HepG2 (cell line): ENCODE measurements around the gene KRT32. TPM values are rescaled to one million over a fixed set of nuclear protein-coding genes. Genes with fewer than 3 reads are reported as not detected.
A peak's percentile ranks its signal among the peaks of the same experiment; 100 is the strongest.

Experiments used
- AHR ChIP-seq: IDR thresholded peaks from 2 replicates; pipeline ENCODE4 v1.6.1; 2018; ENCODE audit warnings: missing genetic modification reagents, missing compliant biosample characterization
- CEBPZ ChIP-seq: IDR thresholded peaks from 2 replicates; pipeline ENCODE4 v1.6.1; 2012; ENCODE audit warnings: low read length, improper control_type of control experiment
- IRF1 ChIP-seq: sonication (generic); formaldehyde crosslinking; IDR thresholded peaks from 2 replicates; pipeline ENCODE4 v1.4.0; 2020; ENCODE audit warnings: low read depth, mild to moderate bottlenecking, missing genetic modification reagents
- KDM5B ChIP-seq: sonication (generic); formaldehyde crosslinking; IDR thresholded peaks from 2 replicates; pipeline ENCODE4 v1.4.0; 2020; ENCODE audit warnings: missing genetic modification reagents, mild to moderate bottlenecking, borderline replicate concordance
- KLF6 ChIP-seq: IDR thresholded peaks from 2 replicates; pipeline ENCODE4 v1.8.0; 2016; ENCODE audit warnings: missing biosample characterization, missing genetic modification reagents
- MIER2 ChIP-seq: IDR thresholded peaks from 2 replicates; pipeline ENCODE4 v1.6.1; 2016; ENCODE audit warnings: missing biosample characterization, missing genetic modification reagents
- MZF1 ChIP-seq: sonication (generic); formaldehyde crosslinking; IDR thresholded peaks from 2 replicates; pipeline ENCODE4 v1.8.1; 2023; ENCODE audit warnings: mild to moderate bottlenecking, missing genetic modification reagents, borderline replicate concordance
- NFE2L1 ChIP-seq: sonication (generic); formaldehyde crosslinking; IDR thresholded peaks from 2 replicates; pipeline ENCODE4 v1.4.0; 2020; ENCODE audit warnings: missing genetic modification reagents, mild to moderate bottlenecking, borderline replicate concordance
- RFX1 ChIP-seq: fragments of 450-650 bp; IDR thresholded peaks from 2 replicates; pipeline ENCODE4 v1.6.1; 2017
- RXRA ChIP-seq: sonication (generic); formaldehyde crosslinking; IDR thresholded peaks from 2 replicates; pipeline ENCODE4 v1.5.1; 2020; ENCODE audit warnings: missing genetic modification reagents
- SIX1 ChIP-seq: sonication (generic); formaldehyde crosslinking; IDR thresholded peaks from 2 replicates; pipeline ENCODE4 v1.4.0; 2020; ENCODE audit warnings: missing genetic modification reagents, borderline replicate concordance
- SKI ChIP-seq: fragments of 450-650 bp; IDR thresholded peaks from one replicate; pipeline ENCODE4 v1.6.1; 2018; ENCODE audit warnings: mild to moderate bottlenecking; ENCODE audit not compliant: partially characterized antibody
- SOX13 ChIP-seq, 3 experiments: fragments of 450-650 bp in 1 of 3; sonication (generic) in 1 of 3; formaldehyde crosslinking in 1 of 3; IDR thresholded peaks in 2 of 3; conservative IDR thresholded peaks in 1 of 3; 2 replicates each; pipeline versions ENCODE4 v1.5.0 to v1.6.1; 2016 to 2020; ENCODE audit warnings: antibody characterized with exemption in 1 of 3, mild to moderate bottlenecking in 1 of 3, missing compliant biosample characterization in 1 of 3, missing genetic modification reagents in 1 of 3, moderate library complexity in 1 of 3
- ZMYM2 ChIP-seq: sonication (generic); formaldehyde crosslinking; IDR thresholded peaks from 2 replicates; pipeline ENCODE4 v1.8.0; 2022; ENCODE audit warnings: mild to moderate bottlenecking, missing genetic modification reagents
- ZNF136 ChIP-seq: sonication (generic); formaldehyde crosslinking; IDR thresholded peaks from 2 replicates; pipeline ENCODE4 v1.8.1; 2022; ENCODE audit warnings: low read depth, mild to moderate bottlenecking, moderate library complexity, missing genetic modification reagents
- ZNF484 ChIP-seq: sonication (generic); formaldehyde crosslinking; IDR thresholded peaks from 2 replicates; pipeline ENCODE4 v1.5.1; 2020; ENCODE audit warnings: mild to moderate bottlenecking, low read depth, missing genetic modification reagents, borderline replicate concordance
- ZNF501 ChIP-seq: sonication (generic); formaldehyde crosslinking; IDR thresholded peaks from 2 replicates; pipeline ENCODE4 v1.5.1; 2020; ENCODE audit warnings: mild to moderate bottlenecking, moderate library complexity, missing genetic modification reagents
- ZNF567 ChIP-seq: sonication (generic); formaldehyde crosslinking; IDR thresholded peaks from 2 replicates; pipeline ENCODE4 v1.8.1; 2023; ENCODE audit warnings: mild to moderate bottlenecking, missing genetic modification reagents, borderline replicate concordance
- ZNF569 ChIP-seq: sonication (generic); formaldehyde crosslinking; IDR thresholded peaks from 2 replicates; pipeline ENCODE4 v1.5.0; 2020; ENCODE audit warnings: mild to moderate bottlenecking, missing genetic modification reagents, moderate library complexity, borderline replicate concordance
- ZNF704 ChIP-seq: sonication (generic); formaldehyde crosslinking; IDR thresholded peaks from 2 replicates; pipeline ENCODE4 v1.8.1; 2023; ENCODE audit warnings: mild to moderate bottlenecking, inconsistent platforms, moderate library complexity, missing genetic modification reagents, borderline replicate concordance
- polyA plus RNA-seq, 8 experiments: library from polyadenylated mRNA; depleted of rRNA in 3 of 8; stranded (reverse) in 7 of 8; unstranded in 1 of 8; fragments of >200 nt; fragmentation: Illumina TruSeq in 4 of 8; extraction: Trizol in 4 of 8; gene quantifications; 2 replicates each; pipeline versions ENCODE4 v1.2.1 to v1.2.3, GENCODE V29; 2011 to 2016; ENCODE audit warnings: low read depth in 4 of 8, missing spikeins in 1 of 8, mixed read lengths in 1 of 8; ENCODE audit not compliant: insufficient read depth in 1 of 8
- total RNA-seq, 5 experiments: library from RNA; depleted of rRNA; stranded (reverse); fragments of >200 nt; fragmentation: Illumina TruSeq; extraction: Trizol; gene quantifications; 2 replicates each; pipeline ENCODE4 v1.2.3, GENCODE V29; 2016; ENCODE audit warnings: low read depth in 1 of 5
- TF ChIP-seq, protein P1 (sequence below): IDR thresholded peaks from 2 replicates; pipeline ENCODE4 v1.6.1; 2016; ENCODE audit warnings: missing biosample characterization, missing genetic modification reagents, low read depth

Gene KRT32
- total and polyA plus RNA-seq, 2 of the 13 experiments (the other 11 are each of a cell fraction or from before 2014, with no cell fraction given) = not detected

- no peak for TF ChIP-seq IRF1 (CRISPR knock-in tag)
- TF ChIP-seq NFE2L1 (CRISPR knock-in tag) = no peak
- TF ChIP-seq RFX1 = no peak
- TF ChIP-seq KLF6 (CRISPR knock-in tag) = no peak
- TF ChIP-seq ZNF484 = no peak
- TF ChIP-seq RXRA (CRISPR knock-in tag) = peak; percentile 82; the same call in 1 of the 2 replicates
- TF ChIP-seq SOX13 (IDR thresholded peaks at IDR 0.05) = no peak
- TF ChIP-seq SOX13 (CRISPR knock-in tag; conservative IDR thresholded peaks at IDR 0.05 in 1 of 2, IDR thresholded peaks at IDR 0.05 in 1 of 2) = peak in 1 of 2 experiments; percentile 78; a peak in 2 of 4 replicates
- TF ChIP-seq ZNF501 (CRISPR knock-in tag) = peak; percentile 41
- TF ChIP-seq, protein P1, sequence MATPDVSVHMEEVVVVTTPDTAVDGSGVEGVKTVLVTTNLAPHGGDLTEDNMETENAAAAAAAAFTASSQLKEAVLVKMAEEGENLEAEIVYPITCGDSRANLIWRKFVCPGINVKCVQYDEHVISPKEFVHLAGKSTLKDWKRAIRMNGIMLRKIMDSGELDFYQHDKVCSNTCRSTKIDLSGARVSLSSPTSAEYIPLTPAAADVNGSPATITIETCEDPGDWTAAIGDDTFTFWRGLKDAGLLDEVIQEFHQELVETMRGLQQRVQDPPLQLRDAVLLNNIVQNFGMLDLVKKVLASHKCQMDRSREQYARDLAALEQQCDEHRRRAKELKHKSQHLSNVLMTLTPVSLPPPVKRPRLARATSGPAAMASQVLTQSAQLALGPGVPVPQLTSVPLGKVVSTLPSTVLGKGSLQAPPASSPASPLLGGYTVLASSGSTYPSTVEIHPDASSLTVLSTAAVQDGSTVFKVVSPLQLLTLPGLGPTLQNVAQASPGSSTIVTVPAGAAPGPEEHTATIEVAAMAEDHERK (CRISPR knock-in tag) = no peak
- no peak for TF ChIP-seq ZNF569 (CRISPR knock-in tag)
- no peak for TF ChIP-seq CEBPZ
- peak; percentile 75 for TF ChIP-seq SKI
- no peak for TF ChIP-seq SIX1
- TF ChIP-seq MIER2 (CRISPR knock-in tag) = peak; percentile 54; the same call in 1 of the 2 replicates
- TF ChIP-seq ZNF136 (CRISPR knock-in tag) = no peak
- TF ChIP-seq MZF1 = no peak
- TF ChIP-seq KDM5B (CRISPR knock-in tag) = no peak
- no peak for TF ChIP-seq AHR
- no peak for TF ChIP-seq ZNF704 (CRISPR knock-in tag)
- TF ChIP-seq ZNF567 (CRISPR knock-in tag) = no peak
- TF ChIP-seq ZMYM2 = peak; percentile 78
Observed at GRCh38 chr17:41415833-41416335, 51.3 kb downstream of the KRT32 start (continued).
